Keratinocyte (primary cell): Measurements from ENCODE around the gene GRM7. TPM values are rescaled to one million over a fixed set of nuclear protein-coding genes. Genes with fewer than 3 reads are reported as not detected.

Source experiments
- DNase-seq: peaks from one replicate; pipeline ENCODE4 v3.0.0-alpha.2; 2011; ENCODE audit warnings: low read depth, missing footprints, low spot score
- FAIRE-seq: peaks from 2 replicates; lab custom pipeline; 2011; peaks lifted over from hg19 to GRCh38; lab: Jason Lieb, UNC
- H2AFZ ChIP-seq: 2 replicates; pipeline ENCODE4 v1.6.0; 2012; ENCODE audit warnings: low read length, control low read depth, inconsistent platforms; ENCODE audit not compliant: control insufficient read depth
- H3K27ac ChIP-seq: 2 replicates; pipeline ENCODE4 v1.5.1; 2011; ENCODE audit warnings: low read length; ENCODE audit not compliant: control insufficient read depth, insufficient read depth
- H3K27me3 ChIP-seq: 3 replicates; pipeline ENCODE4 v1.6.0; 2011; ENCODE audit warnings: low read length; ENCODE audit not compliant: control insufficient read depth, insufficient read depth; ENCODE audit errors: extremely low read depth
- H3K36me3 ChIP-seq, 2 experiments: 2 replicates in 1 of 2; 3 replicates in 1 of 2; pipeline ENCODE4 v1.5.1; 2011; ENCODE audit warnings: low read length in 2 of 2, mild to moderate bottlenecking in 1 of 2; ENCODE audit not compliant: control insufficient read depth in 2 of 2, insufficient read depth in 2 of 2; ENCODE audit errors: extremely low read depth in 1 of 2
- H3K4me1 ChIP-seq: 3 replicates; pipeline ENCODE4 v1.5.1; 2011; ENCODE audit warnings: low read length; ENCODE audit not compliant: control insufficient read depth, insufficient read depth; ENCODE audit errors: extremely low read depth
- H3K4me2 ChIP-seq: 3 replicates; pipeline ENCODE4 v1.6.0; 2011; ENCODE audit warnings: low read depth, low read length; ENCODE audit not compliant: control insufficient read depth, insufficient read depth; ENCODE audit errors: extremely low read depth
- H3K4me3 ChIP-seq, 3 experiments: fragments of 200-600 bp in 1 of 3; sonication (generic) in 1 of 3; 2 replicates in 2 of 3; 3 replicates in 1 of 3; pipeline ENCODE4 v1.5.1; 2011 to 2016; ENCODE audit warnings: low read length in 3 of 3, mild to moderate bottlenecking in 3 of 3, control low read depth in 2 of 3, inconsistent platforms in 1 of 3, low read depth in 1 of 3, mixed read lengths in 1 of 3, mixed run types in 1 of 3, moderate library complexity in 1 of 3; ENCODE audit not compliant: control insufficient read depth in 2 of 3, insufficient read depth in 2 of 3; ENCODE audit errors: extremely low read depth in 1 of 3
- H3K79me2 ChIP-seq: 2 replicates; pipeline ENCODE4 v1.6.0; 2012; ENCODE audit warnings: low read length; ENCODE audit not compliant: control insufficient read depth, insufficient read depth
- H3K9ac ChIP-seq: 3 replicates; pipeline ENCODE4 v1.6.0; 2011; ENCODE audit warnings: low read length; ENCODE audit not compliant: control insufficient read depth, insufficient read depth; ENCODE audit errors: extremely low read depth
- H3K9me1 ChIP-seq: 3 replicates; pipeline ENCODE4 v1.6.0; 2011; ENCODE audit warnings: low read length; ENCODE audit not compliant: control insufficient read depth, insufficient read depth; ENCODE audit errors: extremely low read depth
- H3K9me3 ChIP-seq: 2 replicates; pipeline ENCODE4 v1.5.1; 2012; ENCODE audit warnings: low read depth, low read length; ENCODE audit not compliant: control insufficient read depth
- H4K20me1 ChIP-seq: 3 replicates; pipeline ENCODE4 v1.6.0; 2011; ENCODE audit warnings: low read length; ENCODE audit not compliant: control insufficient read depth, insufficient read depth; ENCODE audit errors: extremely low read depth
- CTCF ChIP-seq, 3 experiments: IDR thresholded peaks in 1 of 3; conservative IDR thresholded peaks in 1 of 3; optimal IDR thresholded peaks in 1 of 3; 2 replicates in 2 of 3; 3 replicates in 1 of 3; pipeline versions ENCODE3 to v1.5.1; 2011; ENCODE audit warnings: low read length in 3 of 3, mild to moderate bottlenecking in 3 of 3, moderate library complexity in 2 of 3, control low read depth in 1 of 3, inconsistent platforms in 1 of 3; ENCODE audit not compliant: insufficient read depth in 2 of 3; ENCODE audit errors: extremely low read depth in 1 of 3
- EZH2 ChIP-seq: IDR thresholded peaks from one replicate; pipeline ENCODE4 v1.6.1; 2012; ENCODE audit warnings: inconsistent platforms, mild to moderate bottlenecking, low read length, moderate library complexity
- dilution Hi-C: fragments of 300-500 bp; cut with MboI; formaldehyde crosslinking; loops from one replicate; pipeline ENCODE4 v1.7.0; 2020; ENCODE audit warnings: low sequenced_read_pairs; ENCODE audit not compliant: extremely low pct_ligation_motif_present
- polyA plus RNA-seq, 5 experiments: library from polyadenylated mRNA; depleted of rRNA in 3 of 5; stranded (reverse) in 3 of 5; stranded (forward) in 1 of 5; unstranded in 1 of 5; fragments of >200 nt; gene quantifications; 1 replicate in 1 of 5; 2 replicates in 3 of 5; 3 replicates in 1 of 5; pipeline versions ENCODE4 v1.2.1 to v1.2.3, GENCODE V29; 2011 to 2012; ENCODE audit warnings: missing spikeins in 2 of 5, low read depth in 1 of 5, low replicate concordance in 1 of 5

Gene GRM7
- polyA plus RNA-seq, 1 donor (not counting 4 experiments of a cell fraction or from before 2014, with no cell fraction given), result not detected

DNA sequence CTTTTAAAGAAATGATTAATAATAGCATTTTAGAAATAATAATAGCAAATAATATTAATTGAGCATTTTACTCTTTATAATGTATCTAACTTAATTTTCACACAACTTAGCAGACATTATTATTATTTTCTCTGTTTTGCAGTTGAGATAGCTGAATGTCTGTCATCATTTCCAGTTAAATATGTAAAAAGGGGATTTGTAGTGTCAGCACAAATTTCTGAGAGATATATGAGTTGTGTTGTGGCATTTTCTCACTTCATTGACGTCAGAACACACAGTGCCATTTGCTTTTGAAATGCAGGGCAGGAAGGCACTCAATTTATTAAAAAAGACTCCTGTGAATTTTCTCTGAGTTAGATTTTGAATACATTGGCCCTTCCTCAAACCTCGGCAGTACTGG is 111.0 kb downstream of the GRM7 start:
- dilution Hi-C loops, result no loop called here
- FAIRE-seq, result no peak
- Histone ChIP-seq H3K36me3 (no peaks in the 10 kb centered on the region), H3K9ac (no peak overlapping the region), H3K27me3 (no peaks in the 10 kb centered on the region), H3K9me3 (no peaks in the 10 kb centered on the region), H3K27ac (no peak overlapping the region), H3K4me3 (no peak overlapping the region), H3K4me1 (no peaks in the 10 kb centered on the region), H4K20me1 (no peaks in the 10 kb centered on the region), H3K4me2 (no peak overlapping the region), H3K9me1 (no peaks in the 10 kb centered on the region), H3K79me2 (no peaks in the 10 kb centered on the region), H2AFZ (no peak overlapping the region)
- TF ChIP-seq CTCF (optimal IDR thresholded peaks at IDR 0.05 in 1 of 3, IDR thresholded peaks at IDR 0.05 in 1 of 3, conservative IDR thresholded peaks at IDR 0.05 in 1 of 3; ENCODE audit: extremely low read depth in 1 of 3, insufficient read depth in 2 of 3, low read length in 3 of 3), result no peak
- no peak for TF ChIP-seq EZH2
- DNase-seq, result no peak

DNA sequence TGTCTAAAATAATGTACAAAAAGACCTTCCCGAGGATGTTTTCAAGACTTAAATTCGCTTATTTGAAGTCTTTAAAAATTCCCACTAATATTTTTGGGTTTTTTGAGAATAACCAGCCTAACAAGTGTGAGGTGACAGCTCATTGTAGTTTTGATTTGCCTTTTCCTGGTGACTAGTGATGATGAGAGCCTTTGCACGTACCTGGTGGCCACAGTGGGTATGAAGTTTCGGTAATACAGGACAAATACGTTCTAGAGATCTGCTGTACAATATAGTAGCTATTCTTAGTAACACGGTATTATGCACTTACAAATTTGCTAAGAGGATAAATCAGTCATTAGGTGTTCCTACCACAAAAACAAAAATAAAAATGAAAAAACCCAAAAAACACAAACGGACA is 124.9 kb downstream of the GRM7 start:
- no peak for DNase-seq
- TF ChIP-seq EZH2 (no peak), CTCF (optimal IDR thresholded peaks at IDR 0.05 in 1 of 3, IDR thresholded peaks at IDR 0.05 in 1 of 3, conservative IDR thresholded peaks at IDR 0.05 in 1 of 3; ENCODE audit: extremely low read depth in 1 of 3, insufficient read depth in 2 of 3, low read length in 3 of 3) (no peak)
- H3K9me1 ChIP-seq, result no peaks in the 10 kb centered on the region
- no peak overlapping the region for H3K4me2 ChIP-seq
- H2AFZ ChIP-seq, result no peak overlapping the region
- H3K36me3 ChIP-seq, result no peaks in the 10 kb centered on the region
- no peaks in the 10 kb centered on the region for H3K79me2 ChIP-seq
- no peak for FAIRE-seq
- H4K20me1 ChIP-seq, result no peaks in the 10 kb centered on the region
- no peak overlapping the region for H3K9ac ChIP-seq
- no peaks in the 10 kb centered on the region for H3K27me3 ChIP-seq
- no peaks in the 10 kb centered on the region for H3K9me3 ChIP-seq
- dilution Hi-C loops, result no loop called here
- no peaks in the 10 kb centered on the region for H3K4me1 ChIP-seq
- no peak overlapping the region for H3K4me3 ChIP-seq
- H3K27ac ChIP-seq, result no peak overlapping the region
